K562 (cell line): ENCODE data around the gene CYP2R1. TPM values are rescaled to one million over a fixed set of nuclear protein-coding genes. Genes with fewer than 3 reads are reported as not detected.

Experiments
- FOS ChIP-seq: IDR thresholded peaks from 3 replicates; pipeline ENCODE4 v1.6.1; 2011; ENCODE audit not compliant: insufficient read length; ENCODE audit errors: extremely low read depth
- FOXJ2 ChIP-seq: fragments of 200-800 bp; sonication (Bioruptor generic); IDR thresholded peaks from 2 replicates; pipeline ENCODE4 v1.6.1; 2016; ENCODE audit warnings: missing genetic modification characterization, missing compliant biosample characterization
- GTF2A2 ChIP-seq: IDR thresholded peaks from 2 replicates; pipeline ENCODE4 v1.6.1; 2016; ENCODE audit warnings: mild to moderate bottlenecking, missing genetic modification characterization, missing compliant biosample characterization
- RCOR1 ChIP-seq, 2 experiments: IDR thresholded peaks; 2 replicates each; pipeline ENCODE4 v1.6.1; 2012; ENCODE audit warnings: low read depth in 2 of 2, low read length in 2 of 2, borderline replicate concordance in 1 of 2, improper control_type of control experiment in 1 of 2
- RFX1 ChIP-seq: fragments of 450-650 bp; IDR thresholded peaks from 2 replicates; pipeline ENCODE4 v1.6.1; 2016; ENCODE audit warnings: mild to moderate bottlenecking, moderate library complexity
- SMARCC2 ChIP-seq: fragments of 450-650 bp; IDR thresholded peaks from 2 replicates; pipeline ENCODE4 v1.6.1; 2017; ENCODE audit warnings: antibody characterized with exemption, moderate library complexity, mild to moderate bottlenecking, low read depth
- TAF9B ChIP-seq: fragments of 450-650 bp; IDR thresholded peaks from 2 replicates; pipeline ENCODE4 v1.6.1; 2018; ENCODE audit warnings: mild to moderate bottlenecking; ENCODE audit not compliant: partially characterized antibody
- ZNF24 ChIP-seq: fragments of 450-650 bp; IDR thresholded peaks from 2 replicates; pipeline ENCODE4 v1.6.1; 2016
- polyA plus RNA-seq, 8 experiments: library from polyadenylated mRNA; depleted of rRNA in 4 of 8; stranded (reverse) in 5 of 8; unstranded in 3 of 8; fragments of >200 nt; fragmentation: Nextera tagmentation in 2 of 8; fragmentation: Illumina TruSeq in 1 of 8; extraction: Ambion mirVana in 2 of 8; extraction: Trizol in 1 of 8; gene quantifications; 2 replicates each; pipeline versions ENCODE4 v1.2.1 to v1.2.3, GENCODE V29; 2011 to 2014; ENCODE audit warnings: inconsistent platforms in 1 of 8, missing spikeins in 1 of 8
- total RNA-seq, 7 experiments: library from RNA; depleted of rRNA in 6 of 7; stranded (reverse); fragments of >200 nt in 6 of 7; fragmentation: Illumina TruSeq in 2 of 7; extraction: Trizol in 2 of 7; gene quantifications; 2 replicates each; pipeline versions ENCODE4 v1.2.1 to v1.2.3, GENCODE V29; 2011 to 2021; ENCODE audit warnings: low replicate concordance in 1 of 7
- TF ChIP-seq, protein P1 (sequence below): fragments of 250-450 bp; sonication (Bioruptor Pico); IDR thresholded peaks from 2 replicates; pipeline ENCODE4 v1.4.0; 2020
- TF ChIP-seq, protein P2 (sequence below), 2 experiments: fragments of 450-650 bp in 1 of 2; sonication (generic) in 1 of 2; formaldehyde crosslinking; conservative IDR thresholded peaks; 2 replicates each; pipeline versions ENCODE4 v1.4.0 to v1.8.1; 2020 to 2022; ENCODE audit warnings: mild to moderate bottlenecking in 1 of 2, missing genetic modification reagents in 1 of 2
- TF ChIP-seq, protein P3 (sequence below): sonication (generic); formaldehyde crosslinking; IDR thresholded peaks from 2 replicates; pipeline ENCODE4 v1.8.1; 2022; ENCODE audit warnings: missing genetic modification reagents

The CYP2R1 gene
- total and polyA plus RNA-seq, 9 of the 15 experiments (the other 6 are each of a cell fraction or from before 2014, with no cell fraction given): 19.4 to 40.5 (median 29.4) TPM

DNA sequence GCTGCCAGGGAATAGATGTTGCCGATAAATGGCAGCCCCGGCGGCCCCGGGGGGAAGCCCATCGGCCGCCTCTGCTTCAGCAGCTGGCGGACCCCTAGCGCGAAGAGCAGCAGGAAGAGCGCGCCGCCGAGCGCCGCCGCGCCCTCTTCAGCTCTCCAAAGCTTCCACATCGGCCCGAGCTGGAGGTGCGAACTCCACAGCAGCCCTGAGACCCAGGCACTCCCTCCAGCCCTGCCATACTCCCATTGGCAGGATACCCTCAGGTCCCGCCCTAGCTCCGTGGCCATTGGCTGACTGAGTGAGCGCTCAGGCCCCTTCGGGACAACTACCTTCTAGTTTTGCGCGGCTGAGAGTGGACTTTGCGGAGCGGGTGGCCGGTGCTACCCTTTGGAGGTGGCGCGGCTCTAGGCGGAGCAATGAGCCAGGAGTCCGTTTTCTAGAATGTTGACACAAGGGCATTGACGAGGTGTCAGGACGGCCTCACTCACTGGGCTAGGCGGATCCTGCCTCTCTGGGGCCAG is at the start of gene CYP2R1 (continued):
- TF ChIP-seq, protein P1, sequence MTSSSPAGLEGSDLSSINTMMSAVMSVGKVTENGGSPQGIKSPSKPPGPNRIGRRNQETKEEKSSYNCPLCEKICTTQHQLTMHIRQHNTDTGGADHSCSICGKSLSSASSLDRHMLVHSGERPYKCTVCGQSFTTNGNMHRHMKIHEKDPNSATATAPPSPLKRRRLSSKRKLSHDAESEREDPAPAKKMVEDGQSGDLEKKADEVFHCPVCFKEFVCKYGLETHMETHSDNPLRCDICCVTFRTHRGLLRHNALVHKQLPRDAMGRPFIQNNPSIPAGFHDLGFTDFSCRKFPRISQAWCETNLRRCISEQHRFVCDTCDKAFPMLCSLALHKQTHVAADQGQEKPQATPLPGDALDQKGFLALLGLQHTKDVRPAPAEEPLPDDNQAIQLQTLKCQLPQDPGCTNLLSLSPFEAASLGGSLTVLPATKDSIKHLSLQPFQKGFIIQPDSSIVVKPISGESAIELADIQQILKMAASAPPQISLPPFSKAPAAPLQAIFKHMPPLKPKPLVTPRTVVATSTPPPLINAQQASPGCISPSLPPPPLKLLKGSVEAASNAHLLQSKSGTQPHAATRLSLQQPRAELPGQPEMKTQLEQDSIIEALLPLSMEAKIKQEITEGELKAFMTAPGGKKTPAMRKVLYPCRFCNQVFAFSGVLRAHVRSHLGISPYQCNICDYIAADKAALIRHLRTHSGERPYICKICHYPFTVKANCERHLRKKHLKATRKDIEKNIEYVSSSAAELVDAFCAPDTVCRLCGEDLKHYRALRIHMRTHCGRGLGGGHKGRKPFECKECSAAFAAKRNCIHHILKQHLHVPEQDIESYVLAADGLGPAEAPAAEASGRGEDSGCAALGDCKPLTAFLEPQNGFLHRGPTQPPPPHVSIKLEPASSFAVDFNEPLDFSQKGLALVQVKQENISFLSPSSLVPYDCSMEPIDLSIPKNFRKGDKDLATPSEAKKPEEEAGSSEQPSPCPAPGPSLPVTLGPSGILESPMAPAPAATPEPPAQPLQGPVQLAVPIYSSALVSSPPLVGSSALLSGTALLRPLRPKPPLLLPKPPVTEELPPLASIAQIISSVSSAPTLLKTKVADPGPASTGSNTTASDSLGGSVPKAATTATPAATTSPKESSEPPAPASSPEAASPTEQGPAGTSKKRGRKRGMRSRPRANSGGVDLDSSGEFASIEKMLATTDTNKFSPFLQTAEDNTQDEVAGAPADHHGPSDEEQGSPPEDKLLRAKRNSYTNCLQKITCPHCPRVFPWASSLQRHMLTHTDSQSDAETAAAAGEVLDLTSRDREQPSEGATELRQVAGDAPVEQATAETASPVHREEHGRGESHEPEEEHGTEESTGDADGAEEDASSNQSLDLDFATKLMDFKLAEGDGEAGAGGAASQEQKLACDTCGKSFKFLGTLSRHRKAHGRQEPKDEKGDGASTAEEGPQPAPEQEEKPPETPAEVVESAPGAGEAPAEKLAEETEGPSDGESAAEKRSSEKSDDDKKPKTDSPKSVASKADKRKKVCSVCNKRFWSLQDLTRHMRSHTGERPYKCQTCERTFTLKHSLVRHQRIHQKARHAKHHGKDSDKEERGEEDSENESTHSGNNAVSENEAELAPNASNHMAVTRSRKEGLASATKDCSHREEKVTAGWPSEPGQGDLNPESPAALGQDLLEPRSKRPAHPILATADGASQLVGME (CRISPR knock-in tag): no peak
- TF ChIP-seq, protein P2, sequence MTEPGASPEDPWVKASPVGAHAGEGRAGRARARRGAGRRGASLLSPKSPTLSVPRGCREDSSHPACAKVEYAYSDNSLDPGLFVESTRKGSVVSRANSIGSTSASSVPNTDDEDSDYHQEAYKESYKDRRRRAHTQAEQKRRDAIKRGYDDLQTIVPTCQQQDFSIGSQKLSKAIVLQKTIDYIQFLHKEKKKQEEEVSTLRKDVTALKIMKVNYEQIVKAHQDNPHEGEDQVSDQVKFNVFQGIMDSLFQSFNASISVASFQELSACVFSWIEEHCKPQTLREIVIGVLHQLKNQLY (CRISPR knock-in tag; conservative IDR thresholded peaks at IDR 0.05): no peak
- TF ChIP-seq RFX1 (no peak), ZNF24 (0 out of 2 replicates have a peak, but pooled peaks have one; percentile 33), FOS (peak; percentile 92), RCOR1 (IDR thresholded peaks at IDR 0.05; ENCODE audit: borderline replicate concordance in 1 of 2, low read depth in 2 of 2, low read length in 2 of 2) (peak; percentile 21 to 91; a peak in 2 of 4 replicates), FOXJ2 (tag) (peak; percentile 54), GTF2A2 (tag) (0 out of 2 replicates have a peak, but pooled peaks have one; percentile 46), TAF9B (peak; percentile 45), SMARCC2 (no peak)
- TF ChIP-seq, protein P3, sequence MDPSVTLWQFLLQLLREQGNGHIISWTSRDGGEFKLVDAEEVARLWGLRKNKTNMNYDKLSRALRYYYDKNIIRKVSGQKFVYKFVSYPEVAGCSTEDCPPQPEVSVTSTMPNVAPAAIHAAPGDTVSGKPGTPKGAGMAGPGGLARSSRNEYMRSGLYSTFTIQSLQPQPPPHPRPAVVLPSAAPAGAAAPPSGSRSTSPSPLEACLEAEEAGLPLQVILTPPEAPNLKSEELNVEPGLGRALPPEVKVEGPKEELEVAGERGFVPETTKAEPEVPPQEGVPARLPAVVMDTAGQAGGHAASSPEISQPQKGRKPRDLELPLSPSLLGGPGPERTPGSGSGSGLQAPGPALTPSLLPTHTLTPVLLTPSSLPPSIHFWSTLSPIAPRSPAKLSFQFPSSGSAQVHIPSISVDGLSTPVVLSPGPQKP: no peak
